Measurements from ENCODE around the gene ZDHHC3. TPM values are rescaled to one million over a fixed set of nuclear protein-coding genes. Genes with fewer than 3 reads are reported as not detected.

ZDHHC3 gene
- total RNA-seq, 1 experiment from 2014 or later, result 94.7 TPM

DNA sequence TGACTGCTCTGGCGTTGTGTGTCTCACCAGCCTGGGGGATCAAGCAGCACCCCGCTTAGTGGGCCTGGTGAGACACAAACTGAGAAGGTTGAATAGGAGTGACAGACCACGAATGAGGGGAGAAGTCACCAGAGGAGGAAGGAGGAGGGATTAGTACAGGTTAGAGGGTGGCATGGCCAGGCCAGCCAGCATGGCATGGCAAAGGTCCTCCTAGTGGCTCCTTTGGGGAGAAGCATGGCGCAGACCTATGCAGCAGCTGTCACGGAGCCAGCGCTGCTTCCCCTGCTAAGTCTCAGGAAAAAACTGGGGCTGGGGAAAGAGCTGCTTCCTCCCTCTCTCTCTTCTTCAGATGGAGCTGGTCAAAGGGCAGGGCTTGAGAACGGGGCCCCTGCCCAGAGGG, 48.6 kb downstream of the ZDHHC3 start:
- Histone ChIP-seq H3K9me3 (ENCODE audit: low read depth, low read length, poor library complexity, severe bottlenecking) (no peaks in the 10 kb centered on the region), H3K27ac (ENCODE audit: low read depth, low read length, poor library complexity, severe bottlenecking) (no peak overlapping the region), H3K27me3 (replicated peaks; ENCODE audit: insufficient read depth, low read depth, low read length, poor library complexity) (no peaks in the 10 kb centered on the region), H3K36me3 (ENCODE audit: insufficient read depth, low read length, poor library complexity, severe bottlenecking) (peaks cover 40% of the 10 kb centered on the region), H3K4me3 (ENCODE audit: low read depth, low read length, poor library complexity, severe bottlenecking) (no peak overlapping the region), H3K4me1 (ENCODE audit: insufficient read depth, low read length, poor library complexity, severe bottlenecking) (peaks cover 8% of the 10 kb centered on the region)
- CTCF ChIA-PET, result no interaction called here
- BruUV-seq (replicated peaks), result no TSS peak
- TF ChIP-seq, protein P1, sequence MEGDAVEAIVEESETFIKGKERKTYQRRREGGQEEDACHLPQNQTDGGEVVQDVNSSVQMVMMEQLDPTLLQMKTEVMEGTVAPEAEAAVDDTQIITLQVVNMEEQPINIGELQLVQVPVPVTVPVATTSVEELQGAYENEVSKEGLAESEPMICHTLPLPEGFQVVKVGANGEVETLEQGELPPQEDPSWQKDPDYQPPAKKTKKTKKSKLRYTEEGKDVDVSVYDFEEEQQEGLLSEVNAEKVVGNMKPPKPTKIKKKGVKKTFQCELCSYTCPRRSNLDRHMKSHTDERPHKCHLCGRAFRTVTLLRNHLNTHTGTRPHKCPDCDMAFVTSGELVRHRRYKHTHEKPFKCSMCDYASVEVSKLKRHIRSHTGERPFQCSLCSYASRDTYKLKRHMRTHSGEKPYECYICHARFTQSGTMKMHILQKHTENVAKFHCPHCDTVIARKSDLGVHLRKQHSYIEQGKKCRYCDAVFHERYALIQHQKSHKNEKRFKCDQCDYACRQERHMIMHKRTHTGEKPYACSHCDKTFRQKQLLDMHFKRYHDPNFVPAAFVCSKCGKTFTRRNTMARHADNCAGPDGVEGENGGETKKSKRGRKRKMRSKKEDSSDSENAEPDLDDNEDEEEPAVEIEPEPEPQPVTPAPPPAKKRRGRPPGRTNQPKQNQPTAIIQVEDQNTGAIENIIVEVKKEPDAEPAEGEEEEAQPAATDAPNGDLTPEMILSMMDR (conservative IDR thresholded peaks at IDR 0.05; ENCODE audit: low read depth, low read length), result no peak
- TF ChIP-seq EZH2 (IDR thresholded peaks at IDR 0.05; ENCODE audit: borderline replicate concordance, low read depth, low read length, poor library complexity, severe bottlenecking), result no peak
- intact Hi-C loops (cut with micrococcal nuclease; ENCODE audit: unreplicated experiment), result no loop called here
- DNase-seq (ENCODE audit: low spot score), result no peak
- POLR2A ChIA-PET (ENCODE audit: low non-redundant PET), result no interaction called here

GRCh38 chr3:44926921-44927320, 49.1 kb downstream of the ZDHHC3 start:
- intact Hi-C loops (cut with micrococcal nuclease; ENCODE audit: unreplicated experiment), result no loop called here
- TF ChIP-seq, protein P1 (conservative IDR thresholded peaks at IDR 0.05; ENCODE audit: low read depth, low read length), result no peak
- no peak for TF ChIP-seq EZH2 (IDR thresholded peaks at IDR 0.05; ENCODE audit: borderline replicate concordance, low read depth, low read length, poor library complexity, severe bottlenecking)
- Histone ChIP-seq H3K27me3 (replicated peaks; ENCODE audit: insufficient read depth, low read depth, low read length, poor library complexity) (no peaks in the 10 kb centered on the region), H3K36me3 (ENCODE audit: insufficient read depth, low read length, poor library complexity, severe bottlenecking) (peaks cover 41% of the 10 kb centered on the region), H3K27ac (ENCODE audit: low read depth, low read length, poor library complexity, severe bottlenecking) (peak overlapping the region; percentile 30), H3K4me1 (ENCODE audit: insufficient read depth, low read length, poor library complexity, severe bottlenecking) (peaks cover 4% of the 10 kb centered on the region), H3K9me3 (ENCODE audit: low read depth, low read length, poor library complexity, severe bottlenecking) (no peaks in the 10 kb centered on the region), H3K4me3 (ENCODE audit: low read depth, low read length, poor library complexity, severe bottlenecking) (no peak overlapping the region)
- CTCF ChIA-PET, result no interaction called here
- POLR2A ChIA-PET (ENCODE audit: low non-redundant PET), result no interaction called here
- no TSS peak for BruUV-seq (replicated peaks)
- no peak for DNase-seq (ENCODE audit: low spot score)

DNA sequence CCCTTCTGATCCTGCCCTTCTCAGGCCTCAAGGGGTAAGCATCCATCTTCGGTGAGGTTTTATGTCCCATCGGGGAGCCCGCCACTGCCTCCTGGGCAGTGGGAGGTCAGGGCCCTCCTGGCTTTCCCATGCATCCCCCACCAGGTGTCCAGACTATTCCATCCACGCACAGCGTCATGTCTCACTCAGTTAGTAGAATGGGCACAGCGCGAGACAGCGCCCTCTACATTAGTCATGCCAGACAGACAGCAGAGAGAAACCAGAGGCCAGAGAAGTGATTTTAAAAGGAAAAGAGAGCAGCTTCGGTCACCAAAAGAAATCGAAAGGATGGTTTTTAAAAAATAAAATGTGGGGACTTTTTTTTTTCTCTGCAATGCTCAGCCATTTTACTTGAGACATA, 49.8 kb downstream of the ZDHHC3 start:
- intact Hi-C loops (cut with micrococcal nuclease; ENCODE audit: unreplicated experiment), result no loop called here
- Histone ChIP-seq H3K4me1 (ENCODE audit: insufficient read depth, low read length, poor library complexity, severe bottlenecking) (no peaks in the 10 kb centered on the region), H3K36me3 (ENCODE audit: insufficient read depth, low read length, poor library complexity, severe bottlenecking) (peaks cover 45% of the 10 kb centered on the region), H3K27ac (ENCODE audit: low read depth, low read length, poor library complexity, severe bottlenecking) (no peak overlapping the region), H3K9me3 (ENCODE audit: low read depth, low read length, poor library complexity, severe bottlenecking) (no peaks in the 10 kb centered on the region), H3K4me3 (ENCODE audit: low read depth, low read length, poor library complexity, severe bottlenecking) (no peak overlapping the region), H3K27me3 (replicated peaks; ENCODE audit: insufficient read depth, low read depth, low read length, poor library complexity) (no peaks in the 10 kb centered on the region)
- TSS peak; percentile 21 for BruUV-seq (replicated peaks)
- TF ChIP-seq, protein P1 (conservative IDR thresholded peaks at IDR 0.05; ENCODE audit: low read depth, low read length), result 0 out of 2 replicates have a peak, but pooled peaks have one; percentile 32
- TF ChIP-seq EZH2 (IDR thresholded peaks at IDR 0.05; ENCODE audit: borderline replicate concordance, low read depth, low read length, poor library complexity, severe bottlenecking), result no peak
- DNase-seq (ENCODE audit: low spot score), result no peak
- ChIA-PET POLR2A (ENCODE audit: low non-redundant PET) (no interaction called here), CTCF (no interaction called here)

All from A673 (cell line).